K562 (cell line): ENCODE data around the gene CCR7. TPM values are rescaled to one million over a fixed set of nuclear protein-coding genes. Genes with fewer than 3 reads are reported as not detected.

Experiments used
- ATAC-seq: fragments of 200-7000 bp; cut with Tn5 transposase; 3 replicates; pipeline ENCODE4 v1.9.1; 2020; ENCODE audit warnings: moderate library complexity
- BruUV-seq: library from RNA; stranded (reverse); fragments of 400-500 nt; replicated peaks from 2 replicates; lab custom pipeline; 2021; lab: Mats Ljungman, UMichigan
- CTCF ChIA-PET: fragments of 300-600 bp; formaldehyde crosslinking; extraction: SDS; loops from one replicate; lab custom pipeline; 2021; ENCODE audit warnings: low intra/inter-chr PET ratio; lab: Yijun Ruan, JAX
- POLR2A ChIA-PET: fragments of 300-600, 350-650 bp; sonication (Branson Sonifier 250); formaldehyde crosslinking; extraction: SDS; loops from one replicate; lab custom pipeline; 2021; ENCODE audit warnings: antibody characterized with exemption, inconsistent platforms; lab: Yijun Ruan, JAX
- DNase-seq, 4 experiments: peaks; one replicate each; pipeline versions ENCODE4 v3.0.0 to v3.0.0-alpha.2; 2011 to 2018; ENCODE audit warnings: low spot score in 3 of 4, mixed read lengths in 3 of 4; ENCODE audit errors: extremely low read depth in 1 of 4
- FAIRE-seq: peaks from 2 replicates; lab custom pipeline; 2011; peaks lifted over from hg19 to GRCh38; lab: Jason Lieb, UNC
- H2AFZ ChIP-seq: 2 replicates; pipeline ENCODE4 v1.6.0; 2011; ENCODE audit warnings: low read depth, low read length, control low read depth, inconsistent platforms
- H3K27ac ChIP-seq: fragments of 200-600 bp; 3 replicates; pipeline ENCODE4 v1.8.0; 2011; ENCODE audit warnings: low read depth, mild to moderate bottlenecking, control low read depth, inconsistent platforms, low read length, moderate library complexity, mixed read lengths; ENCODE audit errors: extremely low read depth
- H3K27me3 ChIP-seq, 2 experiments: fragments of 300-600 bp in 1 of 2; 2 replicates in 1 of 2; 3 replicates in 1 of 2; pipeline versions ENCODE4 v1.6.0 to v1.8.0; 2011; ENCODE audit warnings: inconsistent platforms in 2 of 2, low read length in 2 of 2, mild to moderate bottlenecking in 1 of 2, mixed read lengths in 1 of 2, moderate library complexity in 1 of 2; ENCODE audit not compliant: control insufficient read depth in 2 of 2, insufficient read depth in 2 of 2
- H3K36me3 ChIP-seq: fragments of 300-600 bp; 3 replicates; pipeline ENCODE4 v1.8.0; 2011; ENCODE audit warnings: mild to moderate bottlenecking, low read length, inconsistent platforms; ENCODE audit not compliant: control insufficient read depth, insufficient read depth
- H3K4me1 ChIP-seq, 2 experiments: fragments of 200-600 bp in 1 of 2; replicated peaks in 1 of 2; 2 replicates in 1 of 2; 3 replicates in 1 of 2; pipeline versions ENCODE4 v1.5.1 to v1.8.0; 2011; ENCODE audit warnings: inconsistent platforms in 2 of 2, low read length in 2 of 2, mild to moderate bottlenecking in 1 of 2, mixed read lengths in 1 of 2, moderate library complexity in 1 of 2; ENCODE audit not compliant: control insufficient read depth in 2 of 2, insufficient read depth in 2 of 2
- H3K4me2 ChIP-seq: 2 replicates; pipeline ENCODE4 v1.6.1; 2011; ENCODE audit warnings: low read length, control low read depth, inconsistent platforms, mixed read lengths; ENCODE audit not compliant: insufficient read depth
- H3K4me3 ChIP-seq: fragments of 200-600 bp; sonication (generic), shearing (Covaris generic); 2 replicates; pipeline ENCODE4 v1.5.1; 2016; ENCODE audit warnings: control low read depth, inconsistent platforms
- H3K79me2 ChIP-seq: fragments of 200-600 bp; 3 replicates; pipeline ENCODE4 v1.8.0; 2011; ENCODE audit warnings: low read length, inconsistent platforms; ENCODE audit not compliant: control insufficient read depth, insufficient read depth
- H3K9ac ChIP-seq, 2 experiments: 2 replicates each; pipeline versions ENCODE4 v1.6.0 to v1.6.1; 2011; ENCODE audit warnings: low read depth in 2 of 2, low read length in 2 of 2, control low read depth in 1 of 2, inconsistent platforms in 1 of 2, mild to moderate bottlenecking in 1 of 2, mixed read lengths in 1 of 2; ENCODE audit not compliant: insufficient read depth in 1 of 2
- H3K9me1 ChIP-seq: one replicate; pipeline ENCODE4 v1.6.0; 2011; ENCODE audit warnings: inconsistent platforms, mild to moderate bottlenecking, low read length, moderate library complexity; ENCODE audit not compliant: control insufficient read depth, insufficient read depth
- H3K9me3 ChIP-seq: replicated peaks from 2 replicates; pipeline ENCODE4 v1.5.1; 2011; ENCODE audit warnings: low read depth, low read length, inconsistent platforms; ENCODE audit not compliant: control insufficient read depth, insufficient read depth
- H4K20me1 ChIP-seq: replicated peaks from 2 replicates; pipeline ENCODE4 v1.6.1; 2011; ENCODE audit warnings: low read length, inconsistent platforms, mixed read lengths; ENCODE audit not compliant: control insufficient read depth, insufficient read depth
- CTCF ChIP-seq, 3 experiments: IDR thresholded peaks in 2 of 3; conservative IDR thresholded peaks in 1 of 3; 2 replicates each; pipeline ENCODE4 v1.5.1; 2011 to 2012; ENCODE audit warnings: low read length in 3 of 3, mild to moderate bottlenecking in 3 of 3, control low read depth in 2 of 3, improper control_type of control experiment in 1 of 3, inconsistent platforms in 1 of 3, low read depth in 1 of 3, mixed read lengths in 1 of 3, moderate library complexity in 1 of 3; ENCODE audit not compliant: insufficient read depth in 2 of 3
- MBD2 ChIP-seq: sonication (generic); IDR thresholded peaks from 2 replicates; pipeline ENCODE4 v1.6.1; 2016; ENCODE audit warnings: low read depth, borderline replicate concordance
- NONO ChIP-seq, 2 experiments: fragments of 200-400 bp in 1 of 2; fragments of 450-650 bp in 1 of 2; formaldehyde crosslinking in 1 of 2; IDR thresholded peaks; 2 replicates each; pipeline ENCODE4 v1.6.1; 2017; ENCODE audit warnings: low read depth in 2 of 2, mild to moderate bottlenecking in 2 of 2, moderate library complexity in 2 of 2, low read length in 1 of 2
- WGBS: fragments of 100-300 bp; shearing (Covaris generic); methylation state at CpG from one replicate; pipeline ENCODE4 v1.1.6; 2016; ENCODE audit warnings: low coverage, mixed read lengths; ENCODE audit not compliant: insufficient coverage; ENCODE audit errors: missing lambda C conversion rate; 5-methylcytosine and 5-hydroxymethylcytosine counted together
- in situ Hi-C: fragments of 300-500 bp; cut with MboI; formaldehyde crosslinking; loops from 4 replicates; pipeline ENCODE4 v1.15.0; 2018; ENCODE audit warnings: inconsistent platforms, mixed read lengths
- intact Hi-C: fragments of 100-400 bp; cut with micrococcal nuclease; formaldehyde crosslinking; loops from 2 replicates; pipeline ENCODE4 v1.14.2; 2022
- polyA plus RNA-seq, 8 experiments: library from polyadenylated mRNA; depleted of rRNA in 4 of 8; stranded (reverse) in 5 of 8; unstranded in 3 of 8; fragments of >200 nt; fragmentation: Nextera tagmentation in 2 of 8; fragmentation: Illumina TruSeq in 1 of 8; extraction: Ambion mirVana in 2 of 8; extraction: Trizol in 1 of 8; gene quantifications; 2 replicates each; pipeline versions ENCODE4 v1.2.1 to v1.2.3, GENCODE V29; 2011 to 2014; ENCODE audit warnings: inconsistent platforms in 1 of 8, missing spikeins in 1 of 8
- total RNA-seq, 7 experiments: library from RNA; depleted of rRNA in 6 of 7; stranded (reverse); fragments of >200 nt in 6 of 7; fragmentation: Illumina TruSeq in 2 of 7; extraction: Trizol in 2 of 7; gene quantifications; 2 replicates each; pipeline versions ENCODE4 v1.2.1 to v1.2.3, GENCODE V29; 2011 to 2021; ENCODE audit warnings: low replicate concordance in 1 of 7

The CCR7 gene
- total and polyA plus RNA-seq, 9 of the 15 experiments (the other 6 are each of a cell fraction or from before 2014, with no cell fraction given) = 0.14 to 1.4 (median 0.56) TPM

- H3K4me1 ChIP-seq = peaks cover 21 to 24% of the 10 kb centered on the region in 2 experiments
- no peaks in the 10 kb centered on the region for H3K36me3 ChIP-seq
- no peaks in the 10 kb centered on the region for H4K20me1 ChIP-seq
- no peak overlapping the region for H3K4me3 ChIP-seq
- intact Hi-C loops = no loop called here
- no peak for ATAC-seq
- ChIA-PET POLR2A (interaction anchor here (0.6 to 1.5 kb wide), 2 partner anchors 63 to 146 kb away, joined by 3 read pairs; no protein-coding TSS in a partner anchor), CTCF (interaction anchor here (1.2 kb wide), 1 partner anchor 200 kb away, joined by 5 read pairs; no protein-coding TSS in a partner anchor)
- no peak for FAIRE-seq
- in situ Hi-C loops = no loop called here
- no peak for DNase-seq
- TF ChIP-seq NONO (IDR thresholded peaks at IDR 0.05; ENCODE audit: low read depth in 2 of 2, low read length in 1 of 2) = no peak
- no peak for TF ChIP-seq MBD2
- H3K9me3 ChIP-seq = peaks cover 6% of the 10 kb centered on the region
- H3K9ac ChIP-seq = no peak overlapping the region
- H3K27ac ChIP-seq = no peak overlapping the region
- peaks cover 5 to 16% of the 10 kb centered on the region in 2 experiments; a peak in 2 of 5 replicates for H3K27me3 ChIP-seq
- H3K4me2 ChIP-seq = no peak overlapping the region
- no peak overlapping the region for H2AFZ ChIP-seq
- WGBS = 38% methylated on average over 1 of the region's 1 CpG
- no peaks in the 10 kb centered on the region for H3K9me1 ChIP-seq
- H3K79me2 ChIP-seq = no peaks in the 10 kb centered on the region
- BruUV-seq = no TSS peak
Measured at GRCh38 chr17:40562838-40563219, 2.4 kb downstream of the CCR7 start.

GRCh38 chr17:40561871-40562611 is 3.2 kb downstream of the CCR7 start:
- Histone ChIP-seq H2AFZ (no peak overlapping the region), H3K79me2 (no peaks in the 10 kb centered on the region), H3K27me3 (peaks cover 5 to 16% of the 10 kb centered on the region in 2 experiments; a peak in 2 of 5 replicates), H3K9ac (no peak overlapping the region), H3K4me1 (peaks cover 29 to 30% of the 10 kb centered on the region in 2 experiments), H3K4me2 (no peak overlapping the region), H3K36me3 (no peaks in the 10 kb centered on the region), H3K9me1 (no peaks in the 10 kb centered on the region), H4K20me1 (no peaks in the 10 kb centered on the region), H3K9me3 (no peaks in the 10 kb centered on the region), H3K4me3 (no peak overlapping the region), H3K27ac (no peak overlapping the region)
- in situ Hi-C loops (no loop called here), intact Hi-C loops (loop anchor here (2.0 kb wide), 1 partner anchor 25 kb away; no protein-coding TSS in a partner anchor)
- FAIRE-seq (no peak), ATAC-seq (0 out of 3 replicates have a peak, but pooled peaks have one; percentile 14), DNase-seq (no peak)
- WGBS = 24% methylated on average over 8 of the region's 8 CpGs
- BruUV-seq = no TSS peak
- CTCF ChIA-PET = interaction anchor here (2.3 kb wide), 1 partner anchor 203 kb away, joined by 17 read pairs; no protein-coding TSS in a partner anchor
- POLR2A ChIA-PET = interaction anchor here (0.6 to 1.5 kb wide), 4 partner anchors 29 to 1719 kb away, joined by 3 to 4 read pairs (median 3); no protein-coding TSS in a partner anchor
- TF ChIP-seq CTCF (IDR thresholded peaks at IDR 0.05 in 2 of 3, conservative IDR thresholded peaks at IDR 0.05 in 1 of 3; ENCODE audit: insufficient read depth in 2 of 3, low read depth in 1 of 3, low read length in 3 of 3) = peak in 1 of 3 experiments; percentile 21; a peak in 1 of 6 replicates
